ENCODE measurements around the gene CMTM6. TPM values are rescaled to one million over a fixed set of nuclear protein-coding genes. Genes with fewer than 3 reads are reported as not detected.

CMTM6 gene
- total RNA-seq, 6 donors from 2014 or later, result 16.8 to 86.0 (median 61.3) TPM

- no peak overlapping the region for H3K4me3 ChIP-seq
- H3K4me1 ChIP-seq, result peaks cover 4 to 9% (median 7%) of the 10 kb centered on the region in 4 donors
- H3K9me3 ChIP-seq, result no peaks in the 10 kb centered on the region
- no peaks in the 10 kb centered on the region for H3K27me3 ChIP-seq
- DNase-seq (no peak), ATAC-seq (ENCODE audit: low FRiP score in 2 of 2) (no peak)
- H3K27ac ChIP-seq, result no peak overlapping the region
- TF ChIP-seq CTCF (IDR thresholded peaks at IDR 0.05) (no peak), EP300 (IDR thresholded peaks at IDR 0.05) (no peak), POLR2A (IDR thresholded peaks at IDR 0.05) (no peak), POLR2AphosphoS5 (IDR thresholded peaks at IDR 0.05) (no peak)
- H3K36me3 ChIP-seq, result no peaks in the 10 kb centered on the region
- 64 to 81% methylated on average over 4 of the region's 4 CpGs for WGBS, 2 donors
Observed at GRCh38 chr3:32506466-32506865, 3.8 kb upstream of the CMTM6 start.

- Histone ChIP-seq H3K4me3 (peak overlapping the region; percentile 74 to 96 (median 82)), H3K9me3 (no peaks in the 10 kb centered on the region), H3K36me3 (no peaks in the 10 kb centered on the region), H3K27ac (peak overlapping the region; percentile 95 to 99 (median 99)), H3K4me1 (peaks cover 6 to 23% (median 14%) of the 10 kb centered on the region in 4 donors), H3K27me3 (no peaks in the 10 kb centered on the region)
- ATAC-seq (ENCODE audit: low FRiP score in 2 of 2), result no peak
- no peak for DNase-seq
- WGBS, 2 donors, result 1 to 4% methylated on average over 6 of the region's 6 CpGs
- TF ChIP-seq POLR2A (IDR thresholded peaks at IDR 0.05) (no peak), CTCF (IDR thresholded peaks at IDR 0.05) (no peak), POLR2AphosphoS5 (IDR thresholded peaks at IDR 0.05) (no peak), EP300 (IDR thresholded peaks at IDR 0.05) (no peak)
Observed at GRCh38 chr3:32502946-32503286, 264 bp upstream of the CMTM6 start.

GRCh38 chr3:32501783-32502117 lies 902 bp downstream of the CMTM6 start:
- H3K27ac ChIP-seq, result peak overlapping the region; percentile 95 to 99 (median 99)
- peak overlapping the region; percentile 74 to 96 (median 82) for H3K4me3 ChIP-seq
- ATAC-seq (ENCODE audit: low FRiP score in 2 of 2) (no peak), DNase-seq (no peak)
- H3K4me1 ChIP-seq, result peaks cover 7 to 23% (median 14%) of the 10 kb centered on the region in 4 donors
- TF ChIP-seq POLR2A (IDR thresholded peaks at IDR 0.05) (no peak), CTCF (IDR thresholded peaks at IDR 0.05) (no peak), EP300 (IDR thresholded peaks at IDR 0.05) (no peak), POLR2AphosphoS5 (IDR thresholded peaks at IDR 0.05) (no peak)
- no peaks in the 10 kb centered on the region for H3K36me3 ChIP-seq
- 9 to 12% methylated on average over 4 of the region's 4 CpGs for WGBS, 2 donors
- H3K9me3 ChIP-seq, result no peaks in the 10 kb centered on the region
- no peaks in the 10 kb centered on the region for H3K27me3 ChIP-seq

GRCh38 chr3:32500880-32501782 lies 1.5 kb downstream of the CMTM6 start:
- H3K36me3 ChIP-seq, result peaks cover 0 to 3% (median 0%) of the 10 kb centered on the region in 4 donors
- H3K27me3 ChIP-seq, result no peaks in the 10 kb centered on the region
- peaks cover 13 to 23% (median 15%) of the 10 kb centered on the region in 4 donors for H3K4me1 ChIP-seq
- TF ChIP-seq POLR2AphosphoS5 (IDR thresholded peaks at IDR 0.05), result no peak
- no peak for TF ChIP-seq CTCF (IDR thresholded peaks at IDR 0.05)
- no peaks in the 10 kb centered on the region for H3K9me3 ChIP-seq
- peak overlapping the region; percentile 74 to 96 (median 82) for H3K4me3 ChIP-seq
- DNase-seq (no peak), ATAC-seq (ENCODE audit: low FRiP score in 2 of 2) (no peak)
- 53 to 67% methylated on average over 25 of the region's 25 CpGs for WGBS, 2 donors
- peak overlapping the region; percentile 95 to 99 (median 99) for H3K27ac ChIP-seq

Measured in upper lobe of left lung (tissue), 6 donors.